K562 (cell line): Measurements from ENCODE around the gene ZSWIM7. TPM values are rescaled to one million over a fixed set of nuclear protein-coding genes. Genes with fewer than 3 reads are reported as not detected.

Experiments used
- ATAC-seq: fragments of 200-7000 bp; cut with Tn5 transposase; 3 replicates; pipeline ENCODE4 v1.9.1; 2020; ENCODE audit warnings: moderate library complexity
- BruUV-seq: library from RNA; stranded (reverse); fragments of 400-500 nt; replicated peaks from 2 replicates; lab custom pipeline; 2021; lab: Mats Ljungman, UMichigan
- CTCF ChIA-PET: fragments of 300-600 bp; formaldehyde crosslinking; extraction: SDS; loops from one replicate; lab custom pipeline; 2021; ENCODE audit warnings: low intra/inter-chr PET ratio; lab: Yijun Ruan, JAX
- POLR2A ChIA-PET: fragments of 300-600, 350-650 bp; sonication (Branson Sonifier 250); formaldehyde crosslinking; extraction: SDS; loops from one replicate; lab custom pipeline; 2021; ENCODE audit warnings: antibody characterized with exemption, inconsistent platforms; lab: Yijun Ruan, JAX
- DNase-seq, 4 experiments: peaks; one replicate each; pipeline versions ENCODE4 v3.0.0 to v3.0.0-alpha.2; 2011 to 2018; ENCODE audit warnings: low spot score in 3 of 4, mixed read lengths in 3 of 4; ENCODE audit errors: extremely low read depth in 1 of 4
- FAIRE-seq: peaks from 2 replicates; lab custom pipeline; 2011; peaks lifted over from hg19 to GRCh38; lab: Jason Lieb, UNC
- H2AFZ ChIP-seq: 2 replicates; pipeline ENCODE4 v1.6.0; 2011; ENCODE audit warnings: low read depth, low read length, control low read depth, inconsistent platforms
- H3K27ac ChIP-seq: fragments of 200-600 bp; 3 replicates; pipeline ENCODE4 v1.8.0; 2011; ENCODE audit warnings: low read depth, mild to moderate bottlenecking, control low read depth, inconsistent platforms, low read length, moderate library complexity, mixed read lengths; ENCODE audit errors: extremely low read depth
- H3K27me3 ChIP-seq, 2 experiments: fragments of 300-600 bp in 1 of 2; 2 replicates in 1 of 2; 3 replicates in 1 of 2; pipeline versions ENCODE4 v1.6.0 to v1.8.0; 2011; ENCODE audit warnings: inconsistent platforms in 2 of 2, low read length in 2 of 2, mild to moderate bottlenecking in 1 of 2, mixed read lengths in 1 of 2, moderate library complexity in 1 of 2; ENCODE audit not compliant: control insufficient read depth in 2 of 2, insufficient read depth in 2 of 2
- H3K36me3 ChIP-seq: fragments of 300-600 bp; 3 replicates; pipeline ENCODE4 v1.8.0; 2011; ENCODE audit warnings: mild to moderate bottlenecking, low read length, inconsistent platforms; ENCODE audit not compliant: control insufficient read depth, insufficient read depth
- H3K4me1 ChIP-seq, 2 experiments: fragments of 200-600 bp in 1 of 2; replicated peaks in 1 of 2; 2 replicates in 1 of 2; 3 replicates in 1 of 2; pipeline versions ENCODE4 v1.5.1 to v1.8.0; 2011; ENCODE audit warnings: inconsistent platforms in 2 of 2, low read length in 2 of 2, mild to moderate bottlenecking in 1 of 2, mixed read lengths in 1 of 2, moderate library complexity in 1 of 2; ENCODE audit not compliant: control insufficient read depth in 2 of 2, insufficient read depth in 2 of 2
- H3K4me2 ChIP-seq: 2 replicates; pipeline ENCODE4 v1.6.1; 2011; ENCODE audit warnings: low read length, control low read depth, inconsistent platforms, mixed read lengths; ENCODE audit not compliant: insufficient read depth
- H3K4me3 ChIP-seq: fragments of 200-600 bp; sonication (generic), shearing (Covaris generic); 2 replicates; pipeline ENCODE4 v1.5.1; 2016; ENCODE audit warnings: control low read depth, inconsistent platforms
- H3K79me2 ChIP-seq: fragments of 200-600 bp; 3 replicates; pipeline ENCODE4 v1.8.0; 2011; ENCODE audit warnings: low read length, inconsistent platforms; ENCODE audit not compliant: control insufficient read depth, insufficient read depth
- H3K9ac ChIP-seq, 2 experiments: 2 replicates each; pipeline versions ENCODE4 v1.6.0 to v1.6.1; 2011; ENCODE audit warnings: low read depth in 2 of 2, low read length in 2 of 2, control low read depth in 1 of 2, inconsistent platforms in 1 of 2, mild to moderate bottlenecking in 1 of 2, mixed read lengths in 1 of 2; ENCODE audit not compliant: insufficient read depth in 1 of 2
- H3K9me1 ChIP-seq: one replicate; pipeline ENCODE4 v1.6.0; 2011; ENCODE audit warnings: inconsistent platforms, mild to moderate bottlenecking, low read length, moderate library complexity; ENCODE audit not compliant: control insufficient read depth, insufficient read depth
- H3K9me3 ChIP-seq: replicated peaks from 2 replicates; pipeline ENCODE4 v1.5.1; 2011; ENCODE audit warnings: low read depth, low read length, inconsistent platforms; ENCODE audit not compliant: control insufficient read depth, insufficient read depth
- H4K20me1 ChIP-seq: replicated peaks from 2 replicates; pipeline ENCODE4 v1.6.1; 2011; ENCODE audit warnings: low read length, inconsistent platforms, mixed read lengths; ENCODE audit not compliant: control insufficient read depth, insufficient read depth
- FOXJ2 ChIP-seq: fragments of 200-800 bp; sonication (Bioruptor generic); IDR thresholded peaks from 2 replicates; pipeline ENCODE4 v1.6.1; 2016; ENCODE audit warnings: missing genetic modification characterization, missing compliant biosample characterization
- MEIS2 ChIP-seq: fragments of 450-650 bp; IDR thresholded peaks from 2 replicates; pipeline ENCODE4 v1.6.1; 2014; ENCODE audit warnings: mild to moderate bottlenecking; ENCODE audit not compliant: partially characterized antibody
- MTA1 ChIP-seq: fragments of 450-650 bp; IDR thresholded peaks from 2 replicates; pipeline ENCODE4 v1.6.1; 2017; ENCODE audit warnings: borderline replicate concordance
- STAT5B ChIP-seq: fragments of 250-450 bp; sonication (Bioruptor Pico); IDR thresholded peaks from 2 replicates; pipeline ENCODE4 v1.8.0; 2021; ENCODE audit warnings: mild to moderate bottlenecking, inconsistent platforms
- TOE1 ChIP-seq, 2 experiments: fragments of 450-650 bp in 1 of 2; sonication (generic) in 1 of 2; formaldehyde crosslinking in 1 of 2; IDR thresholded peaks; 2 replicates each; pipeline versions ENCODE4 v1.7.1 to v1.8.0; 2016 to 2022; ENCODE audit warnings: borderline replicate concordance in 2 of 2, mild to moderate bottlenecking in 2 of 2, antibody characterized with exemption in 1 of 2, inconsistent platforms in 1 of 2, low read depth in 1 of 2, missing genetic modification reagents in 1 of 2, moderate library complexity in 1 of 2
- U2AF1 ChIP-seq: fragments of 200-400 bp; formaldehyde crosslinking; optimal IDR thresholded peaks from 2 replicates; pipeline ENCODE3; 2017; ENCODE audit warnings: mild to moderate bottlenecking, low read depth, low read length, moderate library complexity
- ZNF133 ChIP-seq: fragments of 250-450 bp; sonication (Bioruptor Pico); IDR thresholded peaks from 2 replicates; pipeline ENCODE4 v1.4.0; 2020; ENCODE audit warnings: mild to moderate bottlenecking
- WGBS: fragments of 100-300 bp; shearing (Covaris generic); methylation state at CpG from one replicate; pipeline ENCODE4 v1.1.6; 2016; ENCODE audit warnings: low coverage, mixed read lengths; ENCODE audit not compliant: insufficient coverage; ENCODE audit errors: missing lambda C conversion rate; 5-methylcytosine and 5-hydroxymethylcytosine counted together
- in situ Hi-C: fragments of 300-500 bp; cut with MboI; formaldehyde crosslinking; loops from 4 replicates; pipeline ENCODE4 v1.15.0; 2018; ENCODE audit warnings: inconsistent platforms, mixed read lengths
- intact Hi-C: fragments of 100-400 bp; cut with micrococcal nuclease; formaldehyde crosslinking; loops from 2 replicates; pipeline ENCODE4 v1.14.2; 2022
- polyA plus RNA-seq, 8 experiments: library from polyadenylated mRNA; depleted of rRNA in 4 of 8; stranded (reverse) in 5 of 8; unstranded in 3 of 8; fragments of >200 nt; fragmentation: Nextera tagmentation in 2 of 8; fragmentation: Illumina TruSeq in 1 of 8; extraction: Ambion mirVana in 2 of 8; extraction: Trizol in 1 of 8; gene quantifications; 2 replicates each; pipeline versions ENCODE4 v1.2.1 to v1.2.3, GENCODE V29; 2011 to 2014; ENCODE audit warnings: inconsistent platforms in 1 of 8, missing spikeins in 1 of 8
- total RNA-seq, 7 experiments: library from RNA; depleted of rRNA in 6 of 7; stranded (reverse); fragments of >200 nt in 6 of 7; fragmentation: Illumina TruSeq in 2 of 7; extraction: Trizol in 2 of 7; gene quantifications; 2 replicates each; pipeline versions ENCODE4 v1.2.1 to v1.2.3, GENCODE V29; 2011 to 2021; ENCODE audit warnings: low replicate concordance in 1 of 7
- TF ChIP-seq, protein P1 (sequence below): sonication (generic); IDR thresholded peaks from 2 replicates; pipeline ENCODE4 v1.6.1; 2016
- TF ChIP-seq, protein P2 (sequence below): fragments of 450-650 bp; IDR thresholded peaks from 2 replicates; pipeline ENCODE4 v1.7.1; 2018; ENCODE audit warnings: mild to moderate bottlenecking, low read depth; ENCODE audit not compliant: partially characterized antibody
- TF ChIP-seq, protein P3 (sequence below), 2 experiments: fragments of 450-650 bp; conservative IDR thresholded peaks; 2 replicates each; pipeline ENCODE4 v1.6.1; 2017; ENCODE audit warnings: mild to moderate bottlenecking in 2 of 2, moderate library complexity in 2 of 2

Gene ZSWIM7
- total and polyA plus RNA-seq, 9 of the 15 experiments (the other 6 are each of a cell fraction or from before 2014, with no cell fraction given): 5.9 to 18.7 (median 9.5) TPM

DNA sequence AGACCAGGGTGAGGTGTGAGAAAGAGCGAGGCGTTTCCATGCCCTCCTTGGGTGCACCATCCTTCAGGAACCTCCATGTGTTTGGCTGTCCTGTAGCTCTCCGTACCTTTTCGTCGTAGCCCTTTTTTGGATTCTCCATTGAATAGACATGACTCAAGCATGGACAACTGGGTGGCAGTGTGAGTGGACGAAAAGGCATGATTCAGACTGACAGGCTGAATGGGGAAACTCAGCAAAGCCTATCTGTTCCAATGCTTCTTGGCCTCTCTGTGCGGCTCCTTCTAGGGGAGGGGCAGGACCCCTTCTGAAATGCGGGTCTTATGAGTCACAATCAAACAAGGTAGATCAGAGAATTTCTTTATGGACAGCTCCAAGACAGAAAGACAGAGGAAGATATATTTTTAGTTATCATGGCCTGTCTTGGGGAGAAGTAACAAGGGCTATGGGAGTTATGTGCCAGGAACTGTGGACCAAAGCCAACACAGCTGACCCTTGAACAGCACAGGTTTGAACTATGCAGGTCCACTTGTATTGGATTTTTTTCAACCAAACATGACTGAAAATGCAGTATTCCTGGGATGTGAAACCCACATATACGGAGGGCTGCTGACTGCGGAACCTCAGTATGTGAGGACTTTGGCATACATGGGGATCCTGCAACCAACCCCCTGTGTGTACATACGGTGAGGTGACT is 31.7 kb downstream of the ZSWIM7 start:
- Histone ChIP-seq H4K20me1 (no peaks in the 10 kb centered on the region), H3K27ac (no peak overlapping the region), H3K4me2 (no peak overlapping the region), H3K27me3 (no peaks in the 10 kb centered on the region), H3K79me2 (peaks cover 57% of the 10 kb centered on the region), H3K9ac (no peak overlapping the region), H3K9me1 (no peaks in the 10 kb centered on the region), H3K4me3 (no peak overlapping the region)
- FAIRE-seq: no peak
- TF ChIP-seq FOXJ2 (tag): no peak
- TF ChIP-seq, protein P1, sequence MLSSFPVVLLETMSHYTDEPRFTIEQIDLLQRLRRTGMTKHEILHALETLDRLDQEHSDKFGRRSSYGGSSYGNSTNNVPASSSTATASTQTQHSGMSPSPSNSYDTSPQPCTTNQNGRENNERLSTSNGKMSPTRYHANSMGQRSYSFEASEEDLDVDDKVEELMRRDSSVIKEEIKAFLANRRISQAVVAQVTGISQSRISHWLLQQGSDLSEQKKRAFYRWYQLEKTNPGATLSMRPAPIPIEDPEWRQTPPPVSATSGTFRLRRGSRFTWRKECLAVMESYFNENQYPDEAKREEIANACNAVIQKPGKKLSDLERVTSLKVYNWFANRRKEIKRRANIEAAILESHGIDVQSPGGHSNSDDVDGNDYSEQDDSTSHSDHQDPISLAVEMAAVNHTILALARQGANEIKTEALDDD: no peak
- no peak for TF ChIP-seq TOE1 (IDR thresholded peaks at IDR 0.05; ENCODE audit: borderline replicate concordance)
- no peak for TF ChIP-seq TOE1 (CRISPR knock-in tag; IDR thresholded peaks at IDR 0.05; ENCODE audit: borderline replicate concordance, low read depth)
- TF ChIP-seq, protein P2, sequence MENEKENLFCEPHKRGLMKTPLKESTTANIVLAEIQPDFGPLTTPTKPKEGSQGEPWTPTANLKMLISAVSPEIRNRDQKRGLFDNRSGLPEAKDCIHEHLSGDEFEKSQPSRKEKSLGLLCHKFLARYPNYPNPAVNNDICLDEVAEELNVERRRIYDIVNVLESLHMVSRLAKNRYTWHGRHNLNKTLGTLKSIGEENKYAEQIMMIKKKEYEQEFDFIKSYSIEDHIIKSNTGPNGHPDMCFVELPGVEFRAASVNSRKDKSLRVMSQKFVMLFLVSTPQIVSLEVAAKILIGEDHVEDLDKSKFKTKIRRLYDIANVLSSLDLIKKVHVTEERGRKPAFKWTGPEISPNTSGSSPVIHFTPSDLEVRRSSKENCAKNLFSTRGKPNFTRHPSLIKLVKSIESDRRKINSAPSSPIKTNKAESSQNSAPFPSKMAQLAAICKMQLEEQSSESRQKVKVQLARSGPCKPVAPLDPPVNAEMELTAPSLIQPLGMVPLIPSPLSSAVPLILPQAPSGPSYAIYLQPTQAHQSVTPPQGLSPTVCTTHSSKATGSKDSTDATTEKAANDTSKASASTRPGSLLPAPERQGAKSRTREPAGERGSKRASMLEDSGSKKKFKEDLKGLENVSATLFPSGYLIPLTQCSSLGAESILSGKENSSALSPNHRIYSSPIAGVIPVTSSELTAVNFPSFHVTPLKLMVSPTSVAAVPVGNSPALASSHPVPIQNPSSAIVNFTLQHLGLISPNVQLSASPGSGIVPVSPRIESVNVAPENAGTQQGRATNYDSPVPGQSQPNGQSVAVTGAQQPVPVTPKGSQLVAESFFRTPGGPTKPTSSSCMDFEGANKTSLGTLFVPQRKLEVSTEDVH: no peak
- TF ChIP-seq ZNF133 (CRISPR knock-in tag): no peak
- TF ChIP-seq U2AF1: no peak
- TF ChIP-seq, protein P3, sequence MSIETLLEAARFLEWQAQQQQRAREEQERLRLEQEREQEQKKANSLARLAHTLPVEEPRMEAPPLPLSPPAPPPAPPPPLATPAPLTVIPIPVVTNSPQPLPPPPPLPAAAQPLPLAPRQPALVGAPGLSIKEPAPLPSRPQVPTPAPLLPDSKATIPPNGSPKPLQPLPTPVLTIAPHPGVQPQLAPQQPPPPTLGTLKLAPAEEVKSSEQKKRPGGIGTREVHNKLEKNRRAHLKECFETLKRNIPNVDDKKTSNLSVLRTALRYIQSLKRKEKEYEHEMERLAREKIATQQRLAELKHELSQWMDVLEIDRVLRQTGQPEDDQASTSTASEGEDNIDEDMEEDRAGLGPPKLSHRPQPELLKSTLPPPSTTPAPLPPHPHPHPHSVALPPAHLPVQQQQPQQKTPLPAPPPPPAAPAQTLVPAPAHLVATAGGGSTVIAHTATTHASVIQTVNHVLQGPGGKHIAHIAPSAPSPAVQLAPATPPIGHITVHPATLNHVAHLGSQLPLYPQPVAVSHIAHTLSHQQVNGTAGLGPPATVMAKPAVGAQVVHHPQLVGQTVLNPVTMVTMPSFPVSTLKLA (conservative IDR thresholded peaks at IDR 0.05): no peak
- TF ChIP-seq MTA1: no peak
- no peak for TF ChIP-seq MEIS2
- TF ChIP-seq STAT5B (CRISPR knock-in tag): no peak
- TF ChIP-seq, all 486 proteins: peak for 0
- no peak for ATAC-seq
- no peak for DNase-seq
- Histone ChIP-seq H3K4me1 (peaks cover 29 to 53% of the 10 kb centered on the region in 2 experiments), H3K36me3 (peaks cover 9% of the 10 kb centered on the region; the same call in 2 of the 3 replicates), H3K9me3 (no peaks in the 10 kb centered on the region), H2AFZ (no peak overlapping the region)
- WGBS: 82% methylated on average over 10 of the region's 11 CpGs
- intact Hi-C loops: no loop called here
- in situ Hi-C loops: loop anchor here (25.0 kb wide), 1 partner anchor 706 kb away; the partner anchor contains the start of gene PMP22
- no TSS peak for BruUV-seq
- ChIA-PET POLR2A (no interaction called here), CTCF (no interaction called here)
